ENCODE results near the gene NKX1-1.

NKX1-1 gene

GRCh38 chr4:1362046-1362445 lies 44.2 kb downstream of the NKX1-1 start:
- Histone ChIP-seq H3K9me3 (no peaks in the 10 kb centered on the region), H3K4me3 (ENCODE audit: low read depth in 1 of 2, low read length in 1 of 2) (no peak overlapping the region), H3K36me3 (peaks cover 78% of the 10 kb centered on the region), H3K4me1 (ENCODE audit: control insufficient read depth in 1 of 2, insufficient read depth in 1 of 2, low read depth in 1 of 2, low read length in 1 of 2) (no peaks in the 10 kb centered on the region), H3K27me3 (no peaks in the 10 kb centered on the region), H3K27ac (no peak overlapping the region)
- TF ChIP-seq CTCF (IDR thresholded peaks at IDR 0.05) = no peak

GRCh38 chr4:1361431-1361830 lies 44.8 kb downstream of the NKX1-1 start:
- TF ChIP-seq CTCF (IDR thresholded peaks at IDR 0.05) = no peak
- H3K27ac ChIP-seq = no peak overlapping the region
- peaks cover 76% of the 10 kb centered on the region for H3K36me3 ChIP-seq
- H3K4me3 ChIP-seq (ENCODE audit: low read depth in 1 of 2, low read length in 1 of 2) = no peak overlapping the region
- no peaks in the 10 kb centered on the region for H3K4me1 ChIP-seq (ENCODE audit: control insufficient read depth in 1 of 2, insufficient read depth in 1 of 2, low read depth in 1 of 2, low read length in 1 of 2)
- H3K9me3 ChIP-seq = no peaks in the 10 kb centered on the region
- no peaks in the 10 kb centered on the region for H3K27me3 ChIP-seq

- no peak overlapping the region for H3K27ac ChIP-seq
- H3K36me3 ChIP-seq = peaks cover 76% of the 10 kb centered on the region
- no peaks in the 10 kb centered on the region for H3K27me3 ChIP-seq
- TF ChIP-seq CTCF (IDR thresholded peaks at IDR 0.05) = no peak
- no peak overlapping the region for H3K4me3 ChIP-seq (ENCODE audit: low read depth in 1 of 2, low read length in 1 of 2)
- no peaks in the 10 kb centered on the region for H3K9me3 ChIP-seq
- no peaks in the 10 kb centered on the region for H3K4me1 ChIP-seq (ENCODE audit: control insufficient read depth in 1 of 2, insufficient read depth in 1 of 2, low read depth in 1 of 2, low read length in 1 of 2)
Observed at GRCh38 chr4:1360423-1361283, 45.6 kb downstream of the NKX1-1 start.

GRCh38 chr4:1359976-1360375 lies 46.3 kb downstream of the NKX1-1 start:
- H3K9me3 ChIP-seq = no peaks in the 10 kb centered on the region
- H3K27me3 ChIP-seq = no peaks in the 10 kb centered on the region
- TF ChIP-seq CTCF (IDR thresholded peaks at IDR 0.05) = no peak
- H3K4me3 ChIP-seq (ENCODE audit: low read depth in 1 of 2, low read length in 1 of 2) = no peak overlapping the region
- H3K27ac ChIP-seq = no peak overlapping the region
- H3K36me3 ChIP-seq = peaks cover 77% of the 10 kb centered on the region
- H3K4me1 ChIP-seq (ENCODE audit: control insufficient read depth in 1 of 2, insufficient read depth in 1 of 2, low read depth in 1 of 2, low read length in 1 of 2) = no peaks in the 10 kb centered on the region

- peaks cover 80% of the 10 kb centered on the region for H3K36me3 ChIP-seq
- H3K4me3 ChIP-seq (ENCODE audit: low read depth in 1 of 2, low read length in 1 of 2) = no peak overlapping the region
Observed at GRCh38 chr4:1359144-1359501, 47.1 kb downstream of the NKX1-1 start.

More at GRCh38 chr4:1359144-1359501, 47.1 kb downstream of the NKX1-1 start:
- no peaks in the 10 kb centered on the region for H3K27me3 ChIP-seq
- TF ChIP-seq CTCF (IDR thresholded peaks at IDR 0.05) = no peak
- no peaks in the 10 kb centered on the region for H3K4me1 ChIP-seq (ENCODE audit: control insufficient read depth in 1 of 2, insufficient read depth in 1 of 2, low read depth in 1 of 2, low read length in 1 of 2)
- H3K9me3 ChIP-seq = no peaks in the 10 kb centered on the region
- no peak overlapping the region for H3K27ac ChIP-seq

Data from neutrophil (primary cell).